ENCODE data around the gene DNAJC15. TPM values are rescaled to one million over a fixed set of nuclear protein-coding genes. Genes with fewer than 3 reads are reported as not detected.

Gene DNAJC15
- total RNA-seq, 1 donor from 2014 or later, result 27.4 TPM

DNA sequence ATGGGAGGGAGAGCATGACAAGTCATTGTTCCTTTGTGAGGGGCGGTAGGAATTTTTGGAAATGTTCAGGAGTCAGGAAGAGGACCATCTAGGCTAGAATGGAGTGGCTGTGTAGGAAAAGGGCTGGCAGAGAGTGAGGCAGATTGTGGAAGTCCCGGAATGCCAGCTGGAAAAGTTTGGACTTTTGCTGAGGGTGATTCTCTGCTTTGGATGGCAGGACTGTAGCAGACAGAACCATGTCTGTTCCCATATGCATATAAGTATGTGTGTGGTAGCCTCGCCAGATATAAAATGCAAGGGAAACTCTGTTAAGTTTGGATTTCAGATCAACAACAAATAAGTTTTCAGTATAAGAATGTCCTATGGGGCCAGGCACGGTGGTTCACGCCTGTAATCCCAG lies 112.1 kb downstream of the DNAJC15 start:
- Mint-ChIP-seq H3K27me3 (peaks cover 9% of the 10 kb centered on the region), H3K4me3 (ENCODE audit: low read depth) (no peak overlapping the region), H3K4me1 (ENCODE audit: low read depth) (peaks cover 23% of the 10 kb centered on the region), H3K36me3 (ENCODE audit: insufficient read depth) (no peaks in the 10 kb centered on the region), H3K9me3 (ENCODE audit: low read depth) (no peaks in the 10 kb centered on the region), H3K27ac (no peak overlapping the region)
- TF ChIP-seq, protein P1, sequence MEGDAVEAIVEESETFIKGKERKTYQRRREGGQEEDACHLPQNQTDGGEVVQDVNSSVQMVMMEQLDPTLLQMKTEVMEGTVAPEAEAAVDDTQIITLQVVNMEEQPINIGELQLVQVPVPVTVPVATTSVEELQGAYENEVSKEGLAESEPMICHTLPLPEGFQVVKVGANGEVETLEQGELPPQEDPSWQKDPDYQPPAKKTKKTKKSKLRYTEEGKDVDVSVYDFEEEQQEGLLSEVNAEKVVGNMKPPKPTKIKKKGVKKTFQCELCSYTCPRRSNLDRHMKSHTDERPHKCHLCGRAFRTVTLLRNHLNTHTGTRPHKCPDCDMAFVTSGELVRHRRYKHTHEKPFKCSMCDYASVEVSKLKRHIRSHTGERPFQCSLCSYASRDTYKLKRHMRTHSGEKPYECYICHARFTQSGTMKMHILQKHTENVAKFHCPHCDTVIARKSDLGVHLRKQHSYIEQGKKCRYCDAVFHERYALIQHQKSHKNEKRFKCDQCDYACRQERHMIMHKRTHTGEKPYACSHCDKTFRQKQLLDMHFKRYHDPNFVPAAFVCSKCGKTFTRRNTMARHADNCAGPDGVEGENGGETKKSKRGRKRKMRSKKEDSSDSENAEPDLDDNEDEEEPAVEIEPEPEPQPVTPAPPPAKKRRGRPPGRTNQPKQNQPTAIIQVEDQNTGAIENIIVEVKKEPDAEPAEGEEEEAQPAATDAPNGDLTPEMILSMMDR (IDR thresholded peaks at IDR 0.05; ENCODE audit: unreplicated experiment), result no peak
- DNase-seq (ENCODE audit: low spot score, unreplicated experiment), result no peak

DNA sequence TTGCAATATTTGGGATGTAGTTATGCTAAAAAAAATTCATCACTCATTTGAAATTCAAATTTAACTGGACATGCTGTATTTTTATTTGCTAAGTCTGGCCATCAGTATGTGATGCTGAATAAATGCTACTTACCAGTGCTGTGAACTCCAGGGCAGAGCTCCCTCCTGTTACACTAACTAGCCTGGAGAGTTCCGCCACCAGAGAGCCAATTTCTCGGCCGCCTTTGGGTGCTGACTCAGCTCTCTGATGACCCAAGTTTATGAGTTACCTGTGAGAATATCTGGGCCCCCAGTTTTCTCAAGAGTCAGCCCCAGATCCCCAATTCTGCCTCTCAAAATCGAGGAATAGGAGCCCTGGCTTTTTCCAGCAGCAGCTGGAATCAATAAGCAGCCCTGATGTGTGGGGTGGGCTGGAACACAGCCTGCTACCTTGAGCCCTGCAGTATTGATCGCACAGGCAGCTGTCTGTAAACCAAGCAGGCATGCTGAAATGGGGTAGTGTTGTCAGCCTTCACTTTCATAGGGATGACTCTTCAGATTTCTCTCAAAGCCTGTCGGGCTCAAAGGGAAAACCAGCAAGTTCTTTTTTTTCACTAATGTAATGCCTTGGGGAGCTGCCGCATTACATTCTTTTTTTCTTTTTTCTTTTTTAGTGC lies 113.7 kb downstream of the DNAJC15 start:
- Mint-ChIP-seq H3K4me1 (ENCODE audit: low read depth) (peaks cover 32% of the 10 kb centered on the region), H3K4me3 (ENCODE audit: low read depth) (no peak overlapping the region), H3K27me3 (peaks cover 13% of the 10 kb centered on the region), H3K9me3 (ENCODE audit: low read depth) (no peaks in the 10 kb centered on the region), H3K36me3 (ENCODE audit: insufficient read depth) (no peaks in the 10 kb centered on the region), H3K27ac (peak overlapping the region; percentile 51)
- DNase-seq (ENCODE audit: low spot score, unreplicated experiment), result peak; percentile 25
- TF ChIP-seq, protein P1 (IDR thresholded peaks at IDR 0.05; ENCODE audit: unreplicated experiment), result no peak

DNA sequence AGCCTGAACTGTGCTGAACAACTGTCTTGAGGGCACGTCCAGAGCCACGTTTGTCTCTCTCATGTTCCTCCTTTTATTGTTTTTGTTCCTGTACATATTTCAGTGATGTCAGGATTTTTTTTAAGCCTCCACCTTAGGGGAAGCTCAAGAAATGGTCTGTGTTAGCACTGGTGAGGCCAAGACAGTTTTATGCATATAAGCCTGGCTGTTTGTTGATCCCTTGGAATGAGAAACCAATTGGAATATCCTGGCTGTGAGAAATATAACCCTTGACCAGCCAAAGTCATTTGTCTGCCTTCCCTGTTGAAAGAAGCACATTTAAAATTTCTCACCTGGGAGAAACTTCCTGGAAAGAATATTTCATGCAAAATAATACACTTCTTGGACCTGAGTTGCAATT lies 115.8 kb downstream of the DNAJC15 start:
- no peaks in the 10 kb centered on the region for H3K36me3 Mint-ChIP-seq (ENCODE audit: insufficient read depth)
- no peak overlapping the region for H3K4me3 Mint-ChIP-seq (ENCODE audit: low read depth)
- TF ChIP-seq, protein P1 (IDR thresholded peaks at IDR 0.05; ENCODE audit: unreplicated experiment), result no peak
- peaks cover 6% of the 10 kb centered on the region for H3K27me3 Mint-ChIP-seq
- peaks cover 28% of the 10 kb centered on the region for H3K4me1 Mint-ChIP-seq (ENCODE audit: low read depth)
- no peaks in the 10 kb centered on the region for H3K9me3 Mint-ChIP-seq (ENCODE audit: low read depth)
- no peak overlapping the region for H3K27ac Mint-ChIP-seq
- no peak for DNase-seq (ENCODE audit: low spot score, unreplicated experiment)

DNA sequence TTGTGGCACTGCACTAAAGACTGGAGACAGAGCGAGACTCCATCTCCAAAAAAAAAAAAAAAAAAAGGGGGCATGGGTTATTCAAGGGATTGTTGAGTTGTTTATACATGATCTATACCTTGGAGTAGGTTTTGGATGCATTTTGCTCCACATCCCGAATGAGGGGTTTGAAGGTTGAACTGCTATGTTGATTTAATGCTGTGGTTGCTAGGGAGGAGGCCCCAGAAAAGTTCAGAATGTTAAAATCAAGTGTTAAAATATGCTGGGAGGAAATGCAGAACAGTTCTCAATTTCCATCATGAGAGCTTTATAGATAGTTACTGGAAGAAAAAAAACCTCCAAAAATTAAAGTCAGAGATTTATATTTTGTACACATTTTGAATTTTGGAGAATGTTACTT lies 116.5 kb downstream of the DNAJC15 start:
- H3K4me3 Mint-ChIP-seq (ENCODE audit: low read depth), result no peak overlapping the region
- TF ChIP-seq, protein P1 (IDR thresholded peaks at IDR 0.05; ENCODE audit: unreplicated experiment), result no peak
- no peak for DNase-seq (ENCODE audit: low spot score, unreplicated experiment)
- no peak overlapping the region for H3K27ac Mint-ChIP-seq
- H3K27me3 Mint-ChIP-seq, result peaks cover 6% of the 10 kb centered on the region
- no peaks in the 10 kb centered on the region for H3K36me3 Mint-ChIP-seq (ENCODE audit: insufficient read depth)
- H3K4me1 Mint-ChIP-seq (ENCODE audit: low read depth), result peaks cover 26% of the 10 kb centered on the region
- no peaks in the 10 kb centered on the region for H3K9me3 Mint-ChIP-seq (ENCODE audit: low read depth)

DNA sequence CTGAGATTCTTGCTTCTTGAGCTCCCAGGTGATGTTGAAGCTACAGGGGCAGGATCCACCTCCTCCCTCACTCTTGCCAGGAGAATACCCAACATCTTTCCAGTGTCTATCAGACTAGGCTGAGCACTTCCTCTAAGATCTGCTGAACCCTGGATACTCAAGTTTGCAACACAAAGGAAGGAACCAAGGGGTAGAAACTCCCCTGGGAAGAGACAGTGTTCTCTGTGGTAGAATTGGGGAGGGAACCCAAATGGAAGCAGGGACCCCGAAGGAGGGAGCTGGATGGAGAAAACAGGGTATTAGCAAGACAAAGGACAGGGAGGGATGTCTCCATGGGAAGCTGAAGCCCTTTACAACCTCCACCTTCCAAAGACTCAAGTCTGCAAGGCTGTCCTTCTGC lies 117.6 kb downstream of the DNAJC15 start:
- Mint-ChIP-seq H3K27ac (no peak overlapping the region), H3K27me3 (peaks cover 4% of the 10 kb centered on the region), H3K4me1 (ENCODE audit: low read depth) (peaks cover 23% of the 10 kb centered on the region)

More for the DNA sequence above, 117.6 kb downstream of the DNAJC15 start:
- Mint-ChIP-seq H3K4me3 (ENCODE audit: low read depth) (no peak overlapping the region), H3K9me3 (ENCODE audit: low read depth) (no peaks in the 10 kb centered on the region), H3K36me3 (ENCODE audit: insufficient read depth) (no peaks in the 10 kb centered on the region)
- TF ChIP-seq, protein P1 (IDR thresholded peaks at IDR 0.05; ENCODE audit: unreplicated experiment), result no peak
- no peak for DNase-seq (ENCODE audit: low spot score, unreplicated experiment)
